HCT116 (cell line): ENCODE measurements around the gene YTHDF1. TPM values are rescaled to one million over a fixed set of nuclear protein-coding genes. Genes with fewer than 3 reads are reported as not detected.

Experiments
- ATAC-seq: fragments of 200-7000 bp; cut with Tn5 transposase; 2 replicates; pipeline ENCODE4 v1.9.1; 2020; ENCODE audit warnings: mild to moderate bottlenecking, moderate library complexity
- BruUV-seq: library from RNA; stranded (reverse); fragments of 400-500 nt; replicated peaks from 2 replicates; lab custom pipeline; 2021; lab: Mats Ljungman, UMichigan
- CTCF ChIA-PET: fragments of 300-600 bp; sonication (Branson Sonifier 250); formaldehyde crosslinking; loops from one replicate; lab custom pipeline; 2021; ENCODE audit warnings: antibody characterized with exemption; lab: Charles Lee
- POLR2A ChIA-PET: fragments of 300-600, 350-600 bp; sonication (Branson Sonifier 250); formaldehyde crosslinking; loops from one replicate; lab custom pipeline; 2021; ENCODE audit warnings: antibody characterized with exemption; lab: Charles Lee
- RAD21 ChIA-PET, 2 experiments: fragments of 300-600 bp; sonication (Branson Sonifier 250); formaldehyde crosslinking; loops; one replicate each; lab custom pipeline; 2023; ENCODE audit warnings: low total read pairs in 2 of 2; ENCODE audit not compliant: uncharacterized antibody in 2 of 2, unreplicated experiment in 2 of 2, low non-redundant PET in 1 of 2; lab: Charles Lee
- DNase-seq: peaks from one replicate; pipeline ENCODE4 v3.0.0-alpha.2; 2010; ENCODE audit warnings: low read depth, low spot score
- H2AFZ ChIP-seq: fragments of 200-600 bp; shearing (Covaris generic), sonication (generic); 2 replicates; pipeline ENCODE4 v1.6.1; 2017; ENCODE audit warnings: low read depth, mixed run types, mixed read lengths, antibody characterized with exemption, low read length; ENCODE audit not compliant: poor library complexity, severe bottlenecking
- H3K27ac ChIP-seq: 2 replicates; pipeline ENCODE4 v1.5.1; 2012; ENCODE audit warnings: low read depth, low read length
- H3K27me3 ChIP-seq: fragments of 200-600 bp; sonication (generic); 2 replicates; pipeline ENCODE4 v1.6.1; 2016; ENCODE audit warnings: mixed run types, low read length, mixed read lengths; ENCODE audit not compliant: insufficient read depth
- H3K36me3 ChIP-seq, 2 experiments: fragments of 200-500 bp in 1 of 2; fragments of 200-600 bp in 1 of 2; sonication (Bioruptor generic) in 1 of 2; sonication (generic) in 1 of 2; 2 replicates each; pipeline versions ENCODE4 v1.5.1 to v1.6.1; 2014 to 2016; ENCODE audit warnings: low read length in 2 of 2, inconsistent platforms in 1 of 2, mixed read lengths in 1 of 2, mixed run types in 1 of 2; ENCODE audit not compliant: insufficient read depth in 2 of 2, control insufficient read depth in 1 of 2
- H3K4me1 ChIP-seq, 2 experiments: fragments of 200-600 bp in 1 of 2; sonication (generic) in 1 of 2; 2 replicates each; pipeline versions ENCODE4 v1.5.1 to v1.6.1; 2012 to 2017; ENCODE audit warnings: low read length in 2 of 2, inconsistent platforms in 1 of 2, mild to moderate bottlenecking in 1 of 2, mixed read lengths in 1 of 2, mixed run types in 1 of 2, moderate library complexity in 1 of 2; ENCODE audit not compliant: insufficient read depth in 2 of 2, control insufficient read depth in 1 of 2
- H3K4me2 ChIP-seq: fragments of 200-600 bp; sonication (generic); 2 replicates; pipeline ENCODE4 v1.6.1; 2017; ENCODE audit warnings: mixed run types, low read length, mixed read lengths
- H3K4me3 ChIP-seq, 2 experiments: fragments of 200-600 bp in 1 of 2; sonication (generic) in 1 of 2; replicated peaks in 1 of 2; 2 replicates each; pipeline ENCODE4 v1.5.1; 2011 to 2016; ENCODE audit warnings: low read length in 2 of 2, control low read depth in 1 of 2, low read depth in 1 of 2, mild to moderate bottlenecking in 1 of 2, mixed read lengths in 1 of 2, mixed run types in 1 of 2
- H3K79me2 ChIP-seq: fragments of 200-600 bp; sonication (generic); 2 replicates; pipeline ENCODE4 v1.6.1; 2017; ENCODE audit warnings: mild to moderate bottlenecking, mixed run types, low read length, moderate library complexity, mixed read lengths; ENCODE audit not compliant: insufficient read depth
- H3K9ac ChIP-seq: fragments of 200-600 bp; sonication (generic); 2 replicates; pipeline ENCODE4 v1.6.1; 2016; ENCODE audit warnings: low read length, mixed read lengths
- H3K9me2 ChIP-seq: fragments of 200-600 bp; sonication (generic), shearing (Covaris generic); 2 replicates; pipeline ENCODE4 v1.6.1; 2017; ENCODE audit warnings: mixed run types, mild to moderate bottlenecking, moderate library complexity; ENCODE audit not compliant: insufficient read depth
- H3K9me3 ChIP-seq, 2 experiments: fragments of 200-500 bp in 1 of 2; fragments of 200-600 bp in 1 of 2; sonication (Bioruptor generic) in 1 of 2; sonication (generic) in 1 of 2; 2 replicates each; pipeline ENCODE4 v1.6.1; 2014 to 2017; ENCODE audit warnings: low read length in 2 of 2, mixed read lengths in 2 of 2, inconsistent platforms in 1 of 2, low read depth in 1 of 2, mild to moderate bottlenecking in 1 of 2, mixed run types in 1 of 2, moderate library complexity in 1 of 2; ENCODE audit not compliant: control insufficient read depth in 1 of 2, insufficient read depth in 1 of 2
- H4K20me1 ChIP-seq: fragments of 200-600 bp; sonication (generic), shearing (Covaris generic); 2 replicates; pipeline ENCODE4 v1.6.1; 2017; ENCODE audit warnings: mixed run types, mild to moderate bottlenecking, moderate library complexity; ENCODE audit not compliant: insufficient read depth
- CEBPB ChIP-seq: IDR thresholded peaks from 2 replicates; pipeline ENCODE4 v1.6.1; 2012; ENCODE audit warnings: low read depth
- EGR1 ChIP-seq: IDR thresholded peaks from 2 replicates; pipeline ENCODE4 v1.6.1; 2012; ENCODE audit warnings: low read depth
- EZH2 ChIP-seq: fragments of 200-600 bp; sonication (generic); IDR thresholded peaks from 2 replicates; pipeline ENCODE4 v1.6.1; 2017; ENCODE audit warnings: antibody characterized with exemption, mixed run types
- FOSL1 ChIP-seq: IDR thresholded peaks from 2 replicates; pipeline ENCODE4 v1.6.1; 2012; ENCODE audit warnings: low read depth
- POLR2AphosphoS5 ChIP-seq: IDR thresholded peaks from 2 replicates; pipeline ENCODE4 v1.6.1; 2011; ENCODE audit warnings: mild to moderate bottlenecking, low read depth, low read length, moderate library complexity
- RAD21 ChIP-seq: IDR thresholded peaks from 2 replicates; pipeline ENCODE4 v1.6.1; 2012; ENCODE audit warnings: low read depth, mild to moderate bottlenecking
- SIN3A ChIP-seq: IDR thresholded peaks from 2 replicates; pipeline ENCODE4 v1.6.1; 2012; ENCODE audit warnings: low read depth
- SP1 ChIP-seq: IDR thresholded peaks from 2 replicates; pipeline ENCODE4 v1.6.1; 2012; ENCODE audit warnings: low read depth
- SRF ChIP-seq: IDR thresholded peaks from 2 replicates; pipeline ENCODE4 v1.6.1; 2012; ENCODE audit warnings: low read depth
- YY1 ChIP-seq: IDR thresholded peaks from 2 replicates; pipeline ENCODE4 v1.6.1; 2011; ENCODE audit warnings: low read length, low read depth, moderate library complexity, mild to moderate bottlenecking; ENCODE audit not compliant: insufficient replicate concordance; ENCODE audit errors: extremely low read depth
- intact Hi-C: fragments of 100-400 bp; cut with micrococcal nuclease; formaldehyde crosslinking; loops from 2 replicates; pipeline ENCODE4 v1.10.0; 2022
- total RNA-seq: library from RNA; stranded (reverse); gene quantifications from one replicate; pipeline ENCODE4 v1.2.1, GENCODE V29; 2021; ENCODE audit not compliant: unreplicated experiment
- TF ChIP-seq, protein P1 (sequence below): IDR thresholded peaks from 2 replicates; pipeline ENCODE4 v1.6.1; 2012
- TF ChIP-seq, protein P2 (sequence below), 3 experiments: fragments of 200-600 bp in 1 of 3; sonication (generic) in 1 of 3; IDR thresholded peaks in 2 of 3; conservative IDR thresholded peaks in 1 of 3; 2 replicates each; pipeline ENCODE4 v1.5.1; 2012 to 2017; ENCODE audit warnings: low read depth in 2 of 3, low read length in 2 of 3, antibody characterized with exemption in 1 of 3, borderline replicate concordance in 1 of 3, control low read depth in 1 of 3, mild to moderate bottlenecking in 1 of 3, mixed read lengths in 1 of 3, mixed run types in 1 of 3, moderate library complexity in 1 of 3; ENCODE audit not compliant: insufficient read depth in 1 of 3

Gene YTHDF1
- total RNA-seq, 1 experiment from 2014 or later = 42.8 TPM

DNA sequence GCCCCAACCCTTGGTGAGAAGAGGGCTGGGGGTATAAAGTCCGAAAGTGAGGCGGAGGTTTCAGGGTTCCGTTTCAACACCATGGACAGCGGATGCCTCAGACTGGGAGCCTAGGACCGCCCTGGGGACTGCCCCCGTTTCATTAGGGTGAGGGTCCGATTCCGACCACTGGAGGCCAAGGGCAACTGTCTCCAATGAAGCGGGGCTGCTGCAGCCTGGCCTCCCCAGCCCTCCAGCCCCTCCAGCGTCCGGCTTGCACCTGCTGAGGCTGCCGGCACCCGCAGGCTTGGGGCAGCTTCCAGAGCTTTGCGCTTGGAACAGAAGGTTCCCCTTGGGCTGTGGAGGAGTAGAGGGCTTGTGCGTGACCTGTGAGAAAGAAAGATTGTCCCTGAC lies 39.9 kb downstream of the YTHDF1 start:
- H3K4me2 ChIP-seq = no peak overlapping the region
- RAD21 ChIA-PET = interaction anchor here in 1 of 2 experiments (0.6 kb wide), 1 partner anchor 204 kb away, joined by 4 read pairs; no protein-coding TSS in a partner anchor
- H3K36me3 ChIP-seq = no peaks in the 10 kb centered on the region
- H2AFZ ChIP-seq = no peak overlapping the region
- no peaks in the 10 kb centered on the region for H3K79me2 ChIP-seq
- peaks cover 2 to 10% of the 10 kb centered on the region in 2 experiments; a peak in 3 of 4 replicates for H3K4me1 ChIP-seq
- BruUV-seq = no TSS peak
- POLR2A ChIA-PET = no interaction called here
- 0 out of 2 replicates have a peak, but pooled peaks cover 6% of the 10 kb centered on the region for H3K27me3 ChIP-seq
- no peak for ATAC-seq
- no peak overlapping the region for H3K4me3 ChIP-seq
- no peak for DNase-seq
- H4K20me1 ChIP-seq = no peaks in the 10 kb centered on the region
- H3K27ac ChIP-seq = no peak overlapping the region
- intact Hi-C loops = no loop called here
- no peaks in the 10 kb centered on the region for H3K9me3 ChIP-seq
- TF ChIP-seq CEBPB (no peak), SP1 (no peak), YY1 (no peak), POLR2AphosphoS5 (no peak), SIN3A (no peak), RAD21 (no peak), SRF (no peak), EGR1 (no peak), EZH2 (no peak), FOSL1 (no peak)
- TF ChIP-seq, protein P1, sequence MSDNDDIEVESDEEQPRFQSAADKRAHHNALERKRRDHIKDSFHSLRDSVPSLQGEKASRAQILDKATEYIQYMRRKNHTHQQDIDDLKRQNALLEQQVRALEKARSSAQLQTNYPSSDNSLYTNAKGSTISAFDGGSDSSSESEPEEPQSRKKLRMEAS = no peak
- TF ChIP-seq, protein P2, sequence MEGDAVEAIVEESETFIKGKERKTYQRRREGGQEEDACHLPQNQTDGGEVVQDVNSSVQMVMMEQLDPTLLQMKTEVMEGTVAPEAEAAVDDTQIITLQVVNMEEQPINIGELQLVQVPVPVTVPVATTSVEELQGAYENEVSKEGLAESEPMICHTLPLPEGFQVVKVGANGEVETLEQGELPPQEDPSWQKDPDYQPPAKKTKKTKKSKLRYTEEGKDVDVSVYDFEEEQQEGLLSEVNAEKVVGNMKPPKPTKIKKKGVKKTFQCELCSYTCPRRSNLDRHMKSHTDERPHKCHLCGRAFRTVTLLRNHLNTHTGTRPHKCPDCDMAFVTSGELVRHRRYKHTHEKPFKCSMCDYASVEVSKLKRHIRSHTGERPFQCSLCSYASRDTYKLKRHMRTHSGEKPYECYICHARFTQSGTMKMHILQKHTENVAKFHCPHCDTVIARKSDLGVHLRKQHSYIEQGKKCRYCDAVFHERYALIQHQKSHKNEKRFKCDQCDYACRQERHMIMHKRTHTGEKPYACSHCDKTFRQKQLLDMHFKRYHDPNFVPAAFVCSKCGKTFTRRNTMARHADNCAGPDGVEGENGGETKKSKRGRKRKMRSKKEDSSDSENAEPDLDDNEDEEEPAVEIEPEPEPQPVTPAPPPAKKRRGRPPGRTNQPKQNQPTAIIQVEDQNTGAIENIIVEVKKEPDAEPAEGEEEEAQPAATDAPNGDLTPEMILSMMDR (IDR thresholded peaks at IDR 0.05 in 2 of 3, conservative IDR thresholded peaks at IDR 0.05 in 1 of 3; ENCODE audit: borderline replicate concordance in 1 of 3, insufficient read depth in 1 of 3, low read depth in 2 of 3, low read length in 2 of 3) = no peak
- CTCF ChIA-PET = no interaction called here
- no peaks in the 10 kb centered on the region for H3K9me2 ChIP-seq
- no peak overlapping the region for H3K9ac ChIP-seq
